ENCODE measurements around the gene CFAP46. TPM values are rescaled to one million over a fixed set of nuclear protein-coding genes. Genes with fewer than 3 reads are reported as not detected.

Gene CFAP46
- total and polyA plus RNA-seq, 2 of the 8 experiments (the other 6 are each of a cell fraction or from before 2014, with no cell fraction given) = 2.6 to 4.8 TPM

GRCh38 chr10:132965411-132966057 is 23.2 kb upstream of the CFAP46 start:
- ChIA-PET CTCF (ENCODE audit: partially characterized antibody) (no interaction called here), POLR2A (ENCODE audit: partially characterized antibody) (no interaction called here)
- H4K20me1 ChIP-seq (replicated peaks in 1 of 2; ENCODE audit: control insufficient read depth in 1 of 2, insufficient read depth in 2 of 2, low read length in 2 of 2) = no peaks in the 10 kb centered on the region
- no peak overlapping the region for H3K27ac ChIP-seq (ENCODE audit: low read depth, low read length)
- TF ChIP-seq SP4 (IDR thresholded peaks at IDR 0.05; ENCODE audit: low read length) (no peak), SRF (IDR thresholded peaks at IDR 0.05; ENCODE audit: low read depth, low read length) (no peak), MAFK (IDR thresholded peaks at IDR 0.05; ENCODE audit: low read depth, low read length) (no peak), MAX (IDR thresholded peaks at IDR 0.05) (peak; percentile 50; the same call in 1 of the 2 replicates), GABPA (IDR thresholded peaks at IDR 0.05; ENCODE audit: borderline replicate concordance, insufficient read depth, low read length) (peak; percentile 63; the same call in 1 of the 2 replicates), SIRT6 (IDR thresholded peaks at IDR 0.05; ENCODE audit: low read length) (no peak), NRF1 (IDR thresholded peaks at IDR 0.05; ENCODE audit: low read depth, low read length) (no peak), E2F6 (IDR thresholded peaks at IDR 0.05) (peak; percentile 94), HDAC2 (IDR thresholded peaks at IDR 0.05; ENCODE audit: borderline replicate concordance in 1 of 2, low read depth in 2 of 2, low read length in 2 of 2) (no peak)
- DNase-seq (ENCODE audit: low read depth in 1 of 2, low spot score in 2 of 2) (no peak), FAIRE-seq (no peak)
- H3K23me2 ChIP-seq (ENCODE audit: low read depth, low read length) = peaks cover 10% of the 10 kb centered on the region
- H3K56ac ChIP-seq (replicated peaks; ENCODE audit: insufficient read length, low read depth, low read length) = no peak overlapping the region
- H3K4me3 ChIP-seq (ENCODE audit: extremely low read depth in 1 of 4, insufficient read depth in 2 of 4, low read depth in 3 of 4, low read length in 4 of 4) = no peak overlapping the region
- no peaks in the 10 kb centered on the region; a peak in 1 of 4 replicates for H3K79me2 ChIP-seq (ENCODE audit: control insufficient read depth in 1 of 2, insufficient read depth in 2 of 2, low read length in 2 of 2)
- H2BK15ac ChIP-seq (ENCODE audit: low read length) = peak overlapping the region; percentile 88
- WGBS, 2 experiments (ENCODE audit: extremely low coverage in 1 of 2, insufficient coverage in 1 of 2, insufficient read length in 1 of 2, insufficient replicate concordance in 2 of 2, low coverage in 1 of 2, low lambda C conversion rate in 2 of 2, missing lambda C conversion rate in 1 of 2) = 90 to 100% methylated on average over 3 to 23 of the region's 26 CpGs
- H3K4ac ChIP-seq (replicated peaks; ENCODE audit: insufficient read length, low read depth, low read length) = peak overlapping the region; percentile 57
- H2AFZ ChIP-seq (ENCODE audit: low read length) = peak overlapping the region; percentile 50; the same call in 1 of the 2 replicates
- H3K4me2 ChIP-seq (ENCODE audit: insufficient read depth in 1 of 2, low read depth in 2 of 2, low read length in 2 of 2) = no peak overlapping the region
- H2BK12ac ChIP-seq (ENCODE audit: low read depth, low read length) = peak overlapping the region; percentile 81; the same call in 1 of the 2 replicates
- 0 out of 2 replicates have a peak overlapping the region, but pooled peaks have one; percentile 80 for H2BK20ac ChIP-seq (ENCODE audit: low read length)
- no peak overlapping the region for H4K5ac ChIP-seq (ENCODE audit: insufficient read length, low read depth, low read length)
- no peak overlapping the region for H3K9ac ChIP-seq (replicated peaks in 1 of 4; ENCODE audit: extremely low read depth in 1 of 4, low read depth in 3 of 4, low read length in 3 of 4)
- peaks cover 2% of the 10 kb centered on the region; the same call in 1 of the 2 replicates for H3K79me1 ChIP-seq (ENCODE audit: low read depth, low read length)
- peaks cover 3 to 9% (median 6%) of the 10 kb centered on the region in 4 experiments; a peak in 6 of 7 replicates for H3K4me1 ChIP-seq (replicated peaks in 1 of 4; ENCODE audit: control insufficient read depth in 3 of 4, insufficient read depth in 4 of 4, low read length in 3 of 4)
- H3K14ac ChIP-seq (ENCODE audit: insufficient read length) = no peak overlapping the region
- peak overlapping the region; percentile 90; the same call in 1 of the 2 replicates for H2AK5ac ChIP-seq (ENCODE audit: low read depth, low read length)
- H3K18ac ChIP-seq (ENCODE audit: extremely low read depth, low read length) = no peak overlapping the region
- H3K9me3 ChIP-seq (ENCODE audit: insufficient read depth in 2 of 2, low read depth in 1 of 2, low read length in 1 of 2) = no peaks in the 10 kb centered on the region
- H2BK5ac ChIP-seq (ENCODE audit: low read depth, low read length) = 0 out of 2 replicates have a peak overlapping the region, but pooled peaks have one; percentile 18
- no peak overlapping the region for H4K91ac ChIP-seq (replicated peaks; ENCODE audit: insufficient read length, low read length)
- H3K23ac ChIP-seq (ENCODE audit: insufficient read length) = no peak overlapping the region
- no peaks in the 10 kb centered on the region; a peak in 1 of 7 replicates for H3K27me3 ChIP-seq (replicated peaks in 1 of 4; ENCODE audit: control insufficient read depth in 3 of 4, extremely low read depth in 1 of 4, insufficient read depth in 3 of 4, low read length in 3 of 4)
- H4K8ac ChIP-seq (ENCODE audit: extremely low read depth, insufficient read depth, low read length) = no peak overlapping the region; the same call in 1 of the 2 replicates
- H3K36me3 ChIP-seq (ENCODE audit: control insufficient read depth in 2 of 4, insufficient read depth in 4 of 4, low read length in 3 of 4) = no peaks in the 10 kb centered on the region
- no peak overlapping the region for H2BK120ac ChIP-seq (replicated peaks; ENCODE audit: low read depth, low read length)
